H1 (cell line): ENCODE results near the gene ZC3H18. TPM values are rescaled to one million over a fixed set of nuclear protein-coding genes. Genes with fewer than 3 reads are reported as not detected.

Experiments
- CTCF ChIA-PET: fragments of 300-600 bp; sonication (Branson Sonifier 250); formaldehyde crosslinking; loops from one replicate; lab custom pipeline; 2021; ENCODE audit not compliant: partially characterized antibody; lab: Charles Lee
- POLR2A ChIA-PET: fragments of 300-600 bp; sonication (Branson Sonifier 250); formaldehyde crosslinking; loops from one replicate; lab custom pipeline; 2021; ENCODE audit warnings: inconsistent platforms; ENCODE audit not compliant: partially characterized antibody; lab: Charles Lee
- DNase-seq, 2 experiments: peaks; one replicate each; pipeline versions ENCODE4 v3.0.0 to v3.0.0-alpha.2; 2010 to 2022; ENCODE audit warnings: low spot score in 2 of 2, low read depth in 1 of 2, mixed read lengths in 1 of 2
- FAIRE-seq: peaks from 2 replicates; lab custom pipeline; 2011; peaks lifted over from hg19 to GRCh38; lab: Jason Lieb, UNC
- H2AFZ ChIP-seq: 2 replicates; pipeline ENCODE4 v1.8.1; 2012; ENCODE audit warnings: low read length, inconsistent platforms
- H2AK5ac ChIP-seq: 2 replicates; pipeline ENCODE4 v1.6.1; 2013; ENCODE audit warnings: low read depth, low read length
- H2BK120ac ChIP-seq: replicated peaks from 2 replicates; pipeline ENCODE3; 2013; ENCODE audit warnings: low read depth, low read length, inconsistent platforms
- H2BK12ac ChIP-seq: 2 replicates; pipeline ENCODE4 v1.6.1; 2013; ENCODE audit warnings: low read depth, low read length
- H2BK15ac ChIP-seq: 2 replicates; pipeline ENCODE4 v1.6.1; 2013; ENCODE audit warnings: low read length
- H2BK20ac ChIP-seq: 2 replicates; pipeline ENCODE4 v1.6.1; 2013; ENCODE audit warnings: low read length
- H2BK5ac ChIP-seq: 2 replicates; pipeline ENCODE4 v1.6.1; 2013; ENCODE audit warnings: low read depth, low read length
- H3K14ac ChIP-seq: 2 replicates; pipeline ENCODE4 v1.6.1; 2013; ENCODE audit warnings: inconsistent platforms; ENCODE audit not compliant: insufficient read length
- H3K18ac ChIP-seq: 2 replicates; pipeline ENCODE4 v1.6.1; 2013; ENCODE audit warnings: low read length; ENCODE audit errors: extremely low read depth
- H3K23ac ChIP-seq: 2 replicates; pipeline ENCODE4 v1.6.1; 2013; ENCODE audit warnings: inconsistent platforms; ENCODE audit not compliant: insufficient read length
- H3K23me2 ChIP-seq: 2 replicates; pipeline ENCODE4 v1.6.1; 2013; ENCODE audit warnings: low read depth, low read length
- H3K27ac ChIP-seq: 2 replicates; pipeline ENCODE4 v1.6.1; 2011; ENCODE audit warnings: low read depth, low read length, inconsistent platforms
- H3K27me3 ChIP-seq, 4 experiments: replicated peaks in 1 of 4; 1 replicate in 1 of 4; 2 replicates in 3 of 4; pipeline versions ENCODE4 v1.6.1 to v1.8.1; 2011 to 2013; ENCODE audit warnings: low read length in 3 of 4, mild to moderate bottlenecking in 3 of 4, inconsistent platforms in 2 of 4, mixed read lengths in 2 of 4, moderate library complexity in 1 of 4; ENCODE audit not compliant: control insufficient read depth in 3 of 4, insufficient read depth in 3 of 4; ENCODE audit errors: extremely low read depth in 1 of 4
- H3K36me3 ChIP-seq, 4 experiments: 2 replicates each; pipeline versions ENCODE4 v1.6.1 to v1.8.1; 2011 to 2013; ENCODE audit warnings: mild to moderate bottlenecking in 4 of 4, low read length in 3 of 4, moderate library complexity in 2 of 4, control low read depth in 1 of 4, inconsistent platforms in 1 of 4; ENCODE audit not compliant: insufficient read depth in 4 of 4, control insufficient read depth in 2 of 4
- H3K4ac ChIP-seq: replicated peaks from 2 replicates; pipeline ENCODE3; 2013; ENCODE audit warnings: low read length, low read depth, mixed read lengths, inconsistent platforms; ENCODE audit not compliant: insufficient read length
- H3K4me1 ChIP-seq, 4 experiments: replicated peaks in 1 of 4; 1 replicate in 1 of 4; 2 replicates in 3 of 4; pipeline versions ENCODE4 v1.6.1 to v1.8.1; 2011 to 2013; ENCODE audit warnings: low read length in 3 of 4, inconsistent platforms in 2 of 4, mixed read lengths in 1 of 4; ENCODE audit not compliant: insufficient read depth in 4 of 4, control insufficient read depth in 3 of 4
- H3K4me2 ChIP-seq, 2 experiments: 2 replicates each; pipeline versions ENCODE4 v1.6.1 to v1.8.1; 2011 to 2013; ENCODE audit warnings: low read depth in 2 of 2, low read length in 2 of 2, control low read depth in 1 of 2, inconsistent platforms in 1 of 2, mild to moderate bottlenecking in 1 of 2; ENCODE audit not compliant: insufficient read depth in 1 of 2
- H3K4me3 ChIP-seq, 4 experiments: fragments of 200-600, 300-600 bp in 1 of 4; sonication (generic), shearing (Covaris generic), sonication (Bioruptor Twin) in 1 of 4; 2 replicates each; pipeline versions ENCODE4 v1.5.1 to v1.8.1; 2011 to 2016; ENCODE audit warnings: low read length in 4 of 4, low read depth in 3 of 4, control low read depth in 2 of 4, inconsistent platforms in 2 of 4, mild to moderate bottlenecking in 2 of 4, mixed read lengths in 1 of 4, moderate library complexity in 1 of 4; ENCODE audit not compliant: insufficient read depth in 2 of 4; ENCODE audit errors: extremely low read depth in 1 of 4
- H3K56ac ChIP-seq: replicated peaks from 2 replicates; pipeline ENCODE3; 2013; ENCODE audit warnings: low read depth, mild to moderate bottlenecking, mixed read lengths, low read length, inconsistent platforms; ENCODE audit not compliant: insufficient read length
- H3K79me1 ChIP-seq: 2 replicates; pipeline ENCODE4 v1.6.1; 2013; ENCODE audit warnings: low read depth, low read length, control low read depth
- H3K79me2 ChIP-seq, 2 experiments: 2 replicates each; pipeline versions ENCODE4 v1.6.1 to v1.8.1; 2012 to 2013; ENCODE audit warnings: low read length in 2 of 2, mild to moderate bottlenecking in 2 of 2, inconsistent platforms in 1 of 2; ENCODE audit not compliant: insufficient read depth in 2 of 2, control insufficient read depth in 1 of 2
- H3K9ac ChIP-seq, 4 experiments: replicated peaks in 1 of 4; 1 replicate in 1 of 4; 2 replicates in 3 of 4; pipeline versions ENCODE4 v1.6.1 to v1.8.1; 2011 to 2013; ENCODE audit warnings: low read depth in 3 of 4, low read length in 3 of 4, control low read depth in 2 of 4, mild to moderate bottlenecking in 2 of 4, moderate library complexity in 2 of 4, inconsistent platforms in 1 of 4; ENCODE audit errors: extremely low read depth in 1 of 4
- H3K9me3 ChIP-seq, 2 experiments: 2 replicates each; pipeline versions ENCODE4 v1.6.1 to v1.8.1; 2012 to 2013; ENCODE audit warnings: mild to moderate bottlenecking in 2 of 2, moderate library complexity in 2 of 2, control low read depth in 1 of 2, inconsistent platforms in 1 of 2, low read depth in 1 of 2, low read length in 1 of 2, mixed read lengths in 1 of 2; ENCODE audit not compliant: insufficient read depth in 2 of 2
- H4K20me1 ChIP-seq, 2 experiments: replicated peaks in 1 of 2; 2 replicates each; pipeline versions ENCODE3 to v1.8.1; 2011 to 2013; ENCODE audit warnings: inconsistent platforms in 2 of 2, low read length in 2 of 2, mild to moderate bottlenecking in 1 of 2; ENCODE audit not compliant: insufficient read depth in 2 of 2, control insufficient read depth in 1 of 2
- H4K5ac ChIP-seq: 2 replicates; pipeline ENCODE4 v1.6.1; 2013; ENCODE audit warnings: low read length, low read depth, mixed read lengths, inconsistent platforms; ENCODE audit not compliant: insufficient read length
- H4K8ac ChIP-seq: 2 replicates; pipeline ENCODE4 v1.8.0; 2013; ENCODE audit warnings: mild to moderate bottlenecking, moderate library complexity, low read length, inconsistent platforms; ENCODE audit not compliant: insufficient read depth; ENCODE audit errors: extremely low read depth
- H4K91ac ChIP-seq: replicated peaks from 2 replicates; pipeline ENCODE3; 2013; ENCODE audit warnings: low read length, mixed read lengths, inconsistent platforms; ENCODE audit not compliant: insufficient read length
- CBX8 ChIP-seq: fragments of 300-800, 300-1000 bp; sonication (generic); IDR thresholded peaks from 2 replicates; pipeline ENCODE4 v1.7.1; 2016; ENCODE audit warnings: low read depth, low read length, borderline replicate concordance
- JUN ChIP-seq: IDR thresholded peaks from 2 replicates; pipeline ENCODE4 v1.6.1; 2011; ENCODE audit warnings: low read depth, mild to moderate bottlenecking, improper control_type of control experiment, low read length
- SAP30 ChIP-seq: fragments of 300-600 bp; sonication (generic); IDR thresholded peaks from 2 replicates; pipeline ENCODE4 v1.7.1; 2012; ENCODE audit warnings: low read length, moderate library complexity, mild to moderate bottlenecking, inconsistent platforms; ENCODE audit not compliant: insufficient read depth, insufficient replicate concordance
- TAF1 ChIP-seq: IDR thresholded peaks from 2 replicates; pipeline ENCODE4 v1.6.1; 2011; ENCODE audit warnings: mild to moderate bottlenecking, low read depth, low read length
- WGBS, 2 experiments: shearing (Covaris generic) in 1 of 2; methylation state at CpG; one replicate each; pipeline versions ENCODE4 v1.1.6 to v1.1.7; 2013 to 2015; ENCODE audit warnings: low lambda C conversion rate in 2 of 2, mixed read lengths in 2 of 2, inconsistent platforms in 1 of 2, low coverage in 1 of 2, missing lambda C conversion rate in 1 of 2; ENCODE audit not compliant: insufficient replicate concordance in 2 of 2, insufficient coverage in 1 of 2, insufficient read length in 1 of 2; ENCODE audit errors: extremely low coverage in 1 of 2, missing lambda C conversion rate in 1 of 2; 5-methylcytosine and 5-hydroxymethylcytosine counted together
- polyA plus RNA-seq, 7 experiments: library from polyadenylated mRNA; depleted of rRNA in 3 of 7; stranded (reverse) in 5 of 7; unstranded in 2 of 7; fragments of >200 nt in 5 of 7; fragments of 200-250 nt in 2 of 7; gene quantifications; 1 replicate in 5 of 7; 2 replicates in 1 of 7; 4 replicates in 1 of 7; pipeline versions ENCODE4 v1.2.1 to v1.2.3, GENCODE V29; 2011 to 2013; ENCODE audit warnings: missing spikeins in 2 of 7, mixed read lengths in 2 of 7
- total RNA-seq: library from RNA; stranded (reverse); fragmentation: NEBNext Ultra II Directional; extraction: Animal tissue kit (Norgen Biotek cat#: 25700); gene quantifications from 2 replicates; pipeline ENCODE4 v1.2.1, GENCODE V29; 2021

ZC3H18 gene
- total and polyA plus RNA-seq, 2 of the 8 experiments (the other 6 are each of a cell fraction or from before 2014, with no cell fraction given), result 12.1 to 73.2 TPM

DNA sequence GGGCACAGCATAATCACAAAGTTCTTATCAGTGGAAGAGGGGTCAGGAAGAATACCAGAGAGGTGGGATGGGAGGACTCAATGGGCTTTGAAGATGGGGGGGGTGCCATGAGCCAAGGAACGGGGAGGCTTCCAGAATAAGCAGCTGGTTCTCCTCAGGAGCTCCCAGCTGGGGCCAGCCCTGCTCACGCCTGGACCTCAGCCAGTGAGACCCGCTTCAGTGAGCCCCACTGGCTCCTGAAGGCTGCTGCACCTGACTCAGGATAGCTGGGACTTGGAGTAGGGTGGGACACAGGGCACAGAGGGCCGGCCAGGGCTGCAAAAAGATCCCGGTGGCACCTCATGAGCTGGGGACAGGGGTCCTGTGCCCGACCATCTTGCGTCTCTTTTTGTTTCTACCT lies 24.4 kb upstream of the ZC3H18 start:
- 85% methylated on average over 7 of the region's 7 CpGs; no CpG with 5 or more reads in 1 of the 2 experiments for WGBS, 2 experiments
- Histone ChIP-seq H4K5ac (no peak overlapping the region), H2BK120ac (no peak overlapping the region), H3K18ac (no peak overlapping the region), H3K56ac (no peak overlapping the region), H2BK5ac (no peak overlapping the region), H4K20me1 (no peaks in the 10 kb centered on the region), H2BK15ac (no peak overlapping the region), H3K23me2 (no peaks in the 10 kb centered on the region; the same call in 1 of the 2 replicates), H3K9ac (no peak overlapping the region), H4K8ac (no peak overlapping the region), H3K27ac (no peak overlapping the region), H2AFZ (no peak overlapping the region), H4K91ac (no peak overlapping the region), H2AK5ac (no peak overlapping the region), H3K36me3 (no peaks in the 10 kb centered on the region), H3K23ac (no peak overlapping the region), H3K4me1 (peaks cover 0 to 8% (median 0%) of the 10 kb centered on the region in 4 experiments; a peak in 1 of 7 replicates), H3K4me2 (no peak overlapping the region), H3K4me3 (no peak overlapping the region), H3K9me3 (peaks cover 8 to 16% of the 10 kb centered on the region in 2 experiments; a peak in 3 of 4 replicates), H3K27me3 (peaks cover 12 to 39% (median 25%) of the 10 kb centered on the region in 4 experiments), H3K79me2 (no peaks in the 10 kb centered on the region), H2BK20ac (no peak overlapping the region), H2BK12ac (no peak overlapping the region), H3K4ac (no peak overlapping the region), H3K79me1 (no peaks in the 10 kb centered on the region), H3K14ac (no peak overlapping the region)
- POLR2A ChIA-PET, result interaction anchor here (1.4 kb wide), 1 partner anchor 10 kb away, joined by 4 read pairs; no protein-coding TSS in a partner anchor
- TF ChIP-seq CBX8 (no peak), TAF1 (no peak), JUN (no peak), SAP30 (no peak)
- CTCF ChIA-PET, result interaction anchor here (0.6 to 1.8 kb wide), 7 partner anchors 8 to 91 kb away, joined by 3 to 7 read pairs (median 3); no protein-coding TSS in a partner anchor
- no peak for DNase-seq
- FAIRE-seq, result no peak
